Heart left ventricle (tissue), 13 donors: ENCODE data around the gene DNAJC11.

Source experiments
- CTCF ChIP-seq, 12 donors: fragments of 200-600 bp; sonication (generic) in 4 of 12; IDR thresholded peaks; one replicate each; pipeline versions ENCODE4 v1.5.0 to v1.8.0; 2018 to 2022; ENCODE audit warnings: antibody characterized with exemption in 12 of 12, mild to moderate bottlenecking in 5 of 12
- POLR2A ChIP-seq, 2 donors: fragments of 450-650 bp; IDR thresholded peaks; one replicate each; pipeline ENCODE4 v1.6.1; 2017; ENCODE audit warnings: antibody characterized with exemption in 2 of 2, mild to moderate bottlenecking in 2 of 2, moderate library complexity in 2 of 2
- donor health status: ischemic (EF 13 %, LVEDD 7.1; RV severe dilation, severe dysfunction).
- donor health status: DM: no; HTN: yes; CAD: no.
- donor health status: DM: no; HTN: no; CAD: no.
- donor health status: ischemic (EF 25% LVEDD 6.9; RV normal size, moderate dysfunction).
- donor health status: ischemic (EF 25% LVEDD 5.7; RV mildly dilated, moderate dysfunction).
- donor health status: ischemic (EF 35%, LVEDD 5.7; RV mildly dilated, moderate dysfunction).
- donor health status: nonischemic (EF 11% LVEDD 7.7; RV severe dilation, severe dysfunction).
- donor health status: DM: yes; HTN: yes; CAD: no.
- donor health status: PGD.
- donor health status: ischemic (EF 29% LVEDD 5.4; RV normal size, mild dysfunction).
- donor health status: nonischemic (EF 23%, LVEDD 6.1; RV moderate dilation, normal function).

DNA sequence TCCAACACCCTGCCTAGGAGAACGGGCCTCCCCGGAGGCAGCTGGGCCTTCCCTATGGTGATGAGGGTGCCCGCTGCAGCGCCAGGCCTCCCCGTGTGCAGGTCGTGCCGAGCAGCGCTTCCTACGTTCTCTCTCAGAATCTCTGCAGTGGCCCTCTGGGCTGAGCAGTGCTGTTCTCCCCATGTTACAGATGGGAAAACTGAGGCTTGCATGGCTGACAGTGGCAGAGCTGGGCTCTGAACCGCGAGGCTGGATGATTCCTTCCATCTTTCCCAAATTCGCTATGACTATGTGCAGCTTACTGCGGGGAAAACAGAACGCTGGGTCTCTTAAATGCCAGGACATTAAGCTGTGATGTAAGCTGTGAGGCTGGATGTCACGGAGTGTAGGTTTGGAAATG, 107.8 kb downstream of the DNAJC11 start:
- TF ChIP-seq CTCF (IDR thresholded peaks at IDR 0.05) = no peak
- no peak for TF ChIP-seq POLR2A (IDR thresholded peaks at IDR 0.05)
